GM23248 (cell line): ENCODE results near the gene MAD2L2. TPM values are rescaled to one million over a fixed set of nuclear protein-coding genes. Genes with fewer than 3 reads are reported as not detected.
A peak's percentile ranks its signal among the peaks of the same experiment; 100 is the strongest.

Experiments
- DNase-seq: peaks from one replicate; pipeline ENCODE4 v3.0.0-alpha.2; 2015
- H2AFZ ChIP-seq: fragments of 200-600 bp; sonication (generic); 2 replicates; pipeline ENCODE4 v1.6.1; 2016; ENCODE audit warnings: antibody characterized with exemption
- H3F3A ChIP-seq: fragments of 200-600 bp; sonication (generic); 2 replicates; pipeline ENCODE4 v1.6.1; 2016; ENCODE audit warnings: mild to moderate bottlenecking, antibody characterized with exemption, mixed run types; ENCODE audit not compliant: insufficient read depth
- H3K27ac ChIP-seq: fragments of 200-600 bp; sonication (generic); 2 replicates; pipeline ENCODE4 v1.5.1; 2016; ENCODE audit warnings: mild to moderate bottlenecking
- H3K27me3 ChIP-seq: fragments of 200-600 bp; sonication (generic); replicated peaks from 2 replicates; pipeline ENCODE4 v1.6.1; 2016; ENCODE audit warnings: mild to moderate bottlenecking; ENCODE audit not compliant: insufficient read depth
- H3K36me3 ChIP-seq: fragments of 200-600 bp; sonication (generic); 2 replicates; pipeline ENCODE4 v1.6.1; 2016; ENCODE audit warnings: low read depth, mild to moderate bottlenecking
- H3K4me1 ChIP-seq: fragments of 200-600 bp; sonication (generic); 2 replicates; pipeline ENCODE4 v1.6.1; 2016; ENCODE audit warnings: mild to moderate bottlenecking; ENCODE audit not compliant: insufficient read depth
- H3K4me2 ChIP-seq: fragments of 200-600 bp; sonication (generic); one replicate; pipeline ENCODE4 v1.6.1; 2016; ENCODE audit warnings: mild to moderate bottlenecking; ENCODE audit not compliant: unreplicated experiment
- H3K4me3 ChIP-seq: fragments of 200-600 bp; sonication (generic); 2 replicates; pipeline ENCODE4 v1.5.1; 2016; ENCODE audit warnings: mild to moderate bottlenecking
- H3K79me2 ChIP-seq: fragments of 200-600 bp; sonication (generic); 2 replicates; pipeline ENCODE4 v1.6.1; 2016; ENCODE audit warnings: mild to moderate bottlenecking; ENCODE audit not compliant: insufficient read depth
- H3K9ac ChIP-seq: fragments of 200-600 bp; sonication (generic); 2 replicates; pipeline ENCODE4 v1.6.1; 2016; ENCODE audit warnings: mild to moderate bottlenecking
- H3K9me2 ChIP-seq: fragments of 200-600 bp; sonication (generic); 2 replicates; pipeline ENCODE4 v1.6.1; 2016; ENCODE audit warnings: mixed run types, mild to moderate bottlenecking, moderate library complexity; ENCODE audit not compliant: insufficient read depth
- H3K9me3 ChIP-seq: fragments of 200-600 bp; sonication (generic); one replicate; pipeline ENCODE4 v1.6.1; 2017; ENCODE audit warnings: low read depth
- H4K20me1 ChIP-seq: fragments of 200-600 bp; sonication (generic); 2 replicates; pipeline ENCODE4 v1.6.0; 2016; ENCODE audit not compliant: insufficient read depth
- EZH2 ChIP-seq: fragments of 200-600 bp; sonication (generic); IDR thresholded peaks from 2 replicates; pipeline ENCODE4 v1.6.1; 2018; ENCODE audit warnings: antibody characterized with exemption, mild to moderate bottlenecking; ENCODE audit not compliant: insufficient read depth, poor library complexity, severe bottlenecking
- EZH2phosphoT487 ChIP-seq: fragments of 200-600 bp; sonication (generic); IDR thresholded peaks from 2 replicates; pipeline ENCODE4 v1.6.1; 2018; ENCODE audit warnings: antibody characterized with exemption, moderate library complexity, mild to moderate bottlenecking, low read depth; ENCODE audit not compliant: insufficient read depth
- WGBS, 2 experiments: methylation state at CpG; one replicate each; pipeline ENCODE4 v1.1.6; 2015 to 2017; ENCODE audit warnings: low lambda C conversion rate in 2 of 2, low coverage in 1 of 2; ENCODE audit errors: missing lambda C conversion rate in 2 of 2; 5-methylcytosine and 5-hydroxymethylcytosine counted together
- in situ Hi-C: fragments of 300-500 bp; cut with MboI; formaldehyde crosslinking; loops from 2 replicates; pipeline ENCODE4 v1.15.0; 2020
- polyA plus RNA-seq: library from polyadenylated mRNA; unstranded; fragments of >200 nt; fragmentation: Nextera tagmentation; extraction: Ambion mirVana; gene quantifications from 2 replicates; pipeline ENCODE4 v1.2.1, GENCODE V29; 2016
- total RNA-seq: library from RNA; depleted of rRNA; stranded (reverse); fragments of >200 nt; shearing (Covaris generic); gene quantifications from 2 replicates; pipeline ENCODE4 v1.2.3, GENCODE V29; 2014

MAD2L2 gene
- total and polyA plus RNA-seq, 2 experiments from 2014 or later: 61.2 to 70.6 TPM

- no peak overlapping the region for H3K4me2 ChIP-seq
- no peaks in the 10 kb centered on the region for H3F3A ChIP-seq
- H3K36me3 ChIP-seq: no peaks in the 10 kb centered on the region; the same call in 1 of the 2 replicates
- no peak overlapping the region for H2AFZ ChIP-seq
- H3K9me2 ChIP-seq: no peaks in the 10 kb centered on the region
- no peaks in the 10 kb centered on the region for H3K27me3 ChIP-seq
- no peaks in the 10 kb centered on the region for H3K9me3 ChIP-seq
- H3K9ac ChIP-seq: no peak overlapping the region
- no peak overlapping the region for H3K4me3 ChIP-seq
- no peak for TF ChIP-seq EZH2
- TF ChIP-seq EZH2phosphoT487: no peak
- no peak for DNase-seq
- no peak overlapping the region for H3K27ac ChIP-seq
- H4K20me1 ChIP-seq: no peaks in the 10 kb centered on the region
- no peaks in the 10 kb centered on the region for H3K79me2 ChIP-seq
- in situ Hi-C loops: loop anchor here (5.0 kb wide), 1 partner anchor 59 kb away; no protein-coding TSS in a partner anchor
- 89% methylated on average over 19 to 23 of the region's 23 CpGs for WGBS, 2 experiments
- H3K4me1 ChIP-seq: no peaks in the 10 kb centered on the region
Measured at GRCh38 chr1:11658542-11658941, 22.4 kb downstream of the MAD2L2 start.

- Histone ChIP-seq H3F3A (no peaks in the 10 kb centered on the region), H4K20me1 (no peaks in the 10 kb centered on the region), H3K4me2 (no peak overlapping the region), H3K4me1 (no peaks in the 10 kb centered on the region), H3K4me3 (no peak overlapping the region), H2AFZ (no peak overlapping the region), H3K9me3 (no peaks in the 10 kb centered on the region), H3K27ac (no peak overlapping the region), H3K79me2 (no peaks in the 10 kb centered on the region), H3K27me3 (no peaks in the 10 kb centered on the region), H3K36me3 (no peaks in the 10 kb centered on the region; the same call in 1 of the 2 replicates), H3K9me2 (no peaks in the 10 kb centered on the region), H3K9ac (no peak overlapping the region)
- no peak for DNase-seq
- in situ Hi-C loops: loop anchor here (5.0 kb wide), 1 partner anchor 60 kb away; no protein-coding TSS in a partner anchor
- TF ChIP-seq EZH2: no peak
- TF ChIP-seq EZH2phosphoT487: no peak
- WGBS, 2 experiments: 77 to 80% methylated on average over 6 of the region's 6 CpGs
Measured at GRCh38 chr1:11657654-11658053, 23.3 kb downstream of the MAD2L2 start.

- TF ChIP-seq EZH2phosphoT487 (no peak), EZH2 (no peak)
- Histone ChIP-seq H3K9ac (peak overlapping the region; percentile 75), H3K4me1 (no peaks in the 10 kb centered on the region), H3K4me3 (peak overlapping the region; percentile 61), H2AFZ (peak overlapping the region; percentile 60; the same call in 1 of the 2 replicates), H3F3A (no peaks in the 10 kb centered on the region), H3K9me3 (no peaks in the 10 kb centered on the region), H4K20me1 (no peaks in the 10 kb centered on the region), H3K27ac (no peak overlapping the region), H3K79me2 (no peaks in the 10 kb centered on the region), H3K9me2 (no peaks in the 10 kb centered on the region), H3K27me3 (no peaks in the 10 kb centered on the region), H3K4me2 (peak overlapping the region; percentile 70), H3K36me3 (no peaks in the 10 kb centered on the region; the same call in 1 of the 2 replicates)
- no peak for DNase-seq
- in situ Hi-C loops: loop anchor here (5.0 kb wide), 1 partner anchor 62 kb away; no protein-coding TSS in a partner anchor
- WGBS, 2 experiments: 9 to 18% methylated on average over 20 to 45 of the region's 45 CpGs
Measured at GRCh38 chr1:11654939-11655808, 25.8 kb downstream of the MAD2L2 start.

- Histone ChIP-seq H3K4me1 (no peaks in the 10 kb centered on the region), H3F3A (no peaks in the 10 kb centered on the region), H4K20me1 (no peaks in the 10 kb centered on the region), H3K4me3 (peak within 1 kb of the TSS; percentile 61), H3K9me2 (no peaks in the 10 kb centered on the region), H3K9ac (peak within 1 kb of the TSS; percentile 75), H2AFZ (peak within 1 kb of the TSS; percentile 60), H3K4me2 (peak within 1 kb of the TSS; percentile 70), H3K27me3 (no peaks in the 10 kb centered on the region), H3K79me2 (no peaks in the 10 kb centered on the region), H3K36me3 (no peaks in the 10 kb centered on the region; the same call in 1 of the 2 replicates), H3K27ac (no peak within 1 kb of the TSS), H3K9me3 (no peaks in the 10 kb centered on the region)
- WGBS, 2 experiments: 7 to 8% methylated on average over 60 to 90 of the region's 94 CpGs
- no peak for TF ChIP-seq EZH2
- TF ChIP-seq EZH2phosphoT487: no peak
- in situ Hi-C loops: no loop called here
- peak; percentile 65 for DNase-seq
Measured at GRCh38 chr1:11654137-11654938, 26.6 kb downstream of the MAD2L2 start, which contains the start of the genes FBXO2 and FBXO44. Gene FBXO2 (minus strand): TSS chr1:11654429. CDS start chr1:11654340, 89 bp downstream. Gene FBXO44 (plus strand): TSS chr1:11654877. CDS start chr1:11655836, 959 bp downstream.
